ENCODE data around the gene DNAJC8. TPM values are rescaled to one million over a fixed set of nuclear protein-coding genes. Genes with fewer than 3 reads are reported as not detected.

Gene DNAJC8
- total RNA-seq, 1 donor from 2014 or later: 132 TPM

DNA sequence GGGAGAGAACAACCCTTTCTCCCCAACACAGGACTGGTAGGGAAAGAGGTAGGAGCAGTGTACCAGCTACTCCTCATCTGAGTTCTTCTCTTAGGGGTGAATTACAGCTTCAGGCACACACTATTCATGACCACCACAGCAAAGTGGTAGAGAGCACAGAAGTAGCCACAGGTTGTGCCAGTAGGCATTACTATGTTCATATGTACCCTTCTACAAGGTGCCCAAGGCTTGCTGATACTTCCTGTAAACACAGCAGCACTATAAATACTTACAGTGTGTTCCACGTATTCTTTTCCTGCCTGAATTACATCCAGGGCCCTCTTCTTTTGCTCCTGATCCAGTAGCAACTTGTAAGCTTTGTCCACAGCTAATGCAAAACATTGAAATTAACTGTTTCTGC, 23.1 kb downstream of the DNAJC8 start:
- TF ChIP-seq, protein P1, sequence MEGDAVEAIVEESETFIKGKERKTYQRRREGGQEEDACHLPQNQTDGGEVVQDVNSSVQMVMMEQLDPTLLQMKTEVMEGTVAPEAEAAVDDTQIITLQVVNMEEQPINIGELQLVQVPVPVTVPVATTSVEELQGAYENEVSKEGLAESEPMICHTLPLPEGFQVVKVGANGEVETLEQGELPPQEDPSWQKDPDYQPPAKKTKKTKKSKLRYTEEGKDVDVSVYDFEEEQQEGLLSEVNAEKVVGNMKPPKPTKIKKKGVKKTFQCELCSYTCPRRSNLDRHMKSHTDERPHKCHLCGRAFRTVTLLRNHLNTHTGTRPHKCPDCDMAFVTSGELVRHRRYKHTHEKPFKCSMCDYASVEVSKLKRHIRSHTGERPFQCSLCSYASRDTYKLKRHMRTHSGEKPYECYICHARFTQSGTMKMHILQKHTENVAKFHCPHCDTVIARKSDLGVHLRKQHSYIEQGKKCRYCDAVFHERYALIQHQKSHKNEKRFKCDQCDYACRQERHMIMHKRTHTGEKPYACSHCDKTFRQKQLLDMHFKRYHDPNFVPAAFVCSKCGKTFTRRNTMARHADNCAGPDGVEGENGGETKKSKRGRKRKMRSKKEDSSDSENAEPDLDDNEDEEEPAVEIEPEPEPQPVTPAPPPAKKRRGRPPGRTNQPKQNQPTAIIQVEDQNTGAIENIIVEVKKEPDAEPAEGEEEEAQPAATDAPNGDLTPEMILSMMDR (conservative IDR thresholded peaks at IDR 0.05): no peak
- no peaks in the 10 kb centered on the region for H3K9me3 Mint-ChIP-seq
- no peak for DNase-seq (ENCODE audit: low read depth, low spot score)
- no peaks in the 10 kb centered on the region for H3K4me1 Mint-ChIP-seq
- no peak overlapping the region for H3K27ac Mint-ChIP-seq (ENCODE audit: unreplicated experiment)
- H3K4me3 Mint-ChIP-seq: no peak overlapping the region
- H3K27me3 Mint-ChIP-seq (ENCODE audit: low read depth): no peaks in the 10 kb centered on the region
- no peaks in the 10 kb centered on the region for H3K36me3 Mint-ChIP-seq (ENCODE audit: low read depth)

DNA sequence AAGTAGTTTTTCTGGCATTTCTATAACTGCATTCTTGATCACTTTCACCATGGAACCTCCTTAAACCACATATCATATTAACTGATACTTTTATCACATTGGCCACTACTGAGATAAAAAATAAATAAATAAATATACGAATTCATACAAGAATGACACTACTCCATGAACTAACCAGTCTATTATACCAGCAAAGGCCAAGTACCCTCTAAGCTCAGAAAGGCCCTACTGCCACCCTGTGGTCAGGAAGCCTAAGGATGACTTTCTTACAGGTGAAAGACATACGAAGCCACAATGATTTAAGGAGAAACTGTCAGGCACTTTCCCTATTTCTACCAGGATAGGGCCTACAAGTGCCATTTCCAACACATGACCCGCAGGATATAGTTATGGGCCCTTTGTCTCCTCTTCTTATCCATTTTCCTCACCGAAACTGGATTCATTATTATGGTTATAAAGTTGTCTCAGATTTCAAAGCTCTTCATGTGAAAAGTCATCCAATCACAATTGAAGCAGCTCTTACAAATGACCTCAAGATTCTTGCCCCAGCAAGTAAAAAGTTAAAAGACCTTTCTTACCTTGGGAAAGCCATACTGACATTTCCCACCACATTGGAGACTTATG, 23.9 kb downstream of the DNAJC8 start:
- Mint-ChIP-seq H3K4me1 (no peaks in the 10 kb centered on the region), H3K27ac (ENCODE audit: unreplicated experiment) (no peak overlapping the region)
- peak; percentile 24 for DNase-seq (ENCODE audit: low read depth, low spot score)

DNA sequence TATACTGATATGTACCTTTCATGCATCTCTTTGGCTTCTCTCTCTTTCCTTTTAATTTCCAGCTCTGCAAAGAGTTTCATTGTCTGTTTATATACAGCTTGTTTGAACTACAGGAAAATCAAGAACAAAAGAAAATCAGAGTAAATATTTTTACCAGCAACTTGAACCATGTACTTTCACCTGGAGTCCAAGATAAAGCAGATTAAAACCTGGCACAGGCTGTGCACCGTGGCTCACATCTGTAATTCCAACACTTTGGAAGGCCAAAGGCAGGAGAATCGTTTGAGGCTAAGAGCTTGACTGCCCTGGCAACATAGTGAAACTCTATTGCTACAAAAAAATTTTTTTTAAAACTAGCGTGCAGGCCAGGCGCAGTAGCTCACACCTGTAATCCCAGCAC, 27.6 kb downstream of the DNAJC8 start:
- no peaks in the 10 kb centered on the region for H3K4me1 Mint-ChIP-seq
- no peaks in the 10 kb centered on the region for H3K9me3 Mint-ChIP-seq
- no peak for DNase-seq (ENCODE audit: low read depth, low spot score)
- TF ChIP-seq, protein P1 (conservative IDR thresholded peaks at IDR 0.05): no peak
- H3K27me3 Mint-ChIP-seq (ENCODE audit: low read depth): no peaks in the 10 kb centered on the region
- peaks cover 7% of the 10 kb centered on the region for H3K36me3 Mint-ChIP-seq (ENCODE audit: low read depth)
- no peak overlapping the region for H3K4me3 Mint-ChIP-seq
- H3K27ac Mint-ChIP-seq (ENCODE audit: unreplicated experiment): no peak overlapping the region

More for the DNA sequence above, 23.9 kb downstream of the DNAJC8 start:
- TF ChIP-seq, protein P1 (conservative IDR thresholded peaks at IDR 0.05): peak; percentile 76
- no peaks in the 10 kb centered on the region for H3K27me3 Mint-ChIP-seq (ENCODE audit: low read depth)
- H3K9me3 Mint-ChIP-seq: no peaks in the 10 kb centered on the region
- no peak overlapping the region for H3K4me3 Mint-ChIP-seq
- H3K36me3 Mint-ChIP-seq (ENCODE audit: low read depth): no peaks in the 10 kb centered on the region

DNA sequence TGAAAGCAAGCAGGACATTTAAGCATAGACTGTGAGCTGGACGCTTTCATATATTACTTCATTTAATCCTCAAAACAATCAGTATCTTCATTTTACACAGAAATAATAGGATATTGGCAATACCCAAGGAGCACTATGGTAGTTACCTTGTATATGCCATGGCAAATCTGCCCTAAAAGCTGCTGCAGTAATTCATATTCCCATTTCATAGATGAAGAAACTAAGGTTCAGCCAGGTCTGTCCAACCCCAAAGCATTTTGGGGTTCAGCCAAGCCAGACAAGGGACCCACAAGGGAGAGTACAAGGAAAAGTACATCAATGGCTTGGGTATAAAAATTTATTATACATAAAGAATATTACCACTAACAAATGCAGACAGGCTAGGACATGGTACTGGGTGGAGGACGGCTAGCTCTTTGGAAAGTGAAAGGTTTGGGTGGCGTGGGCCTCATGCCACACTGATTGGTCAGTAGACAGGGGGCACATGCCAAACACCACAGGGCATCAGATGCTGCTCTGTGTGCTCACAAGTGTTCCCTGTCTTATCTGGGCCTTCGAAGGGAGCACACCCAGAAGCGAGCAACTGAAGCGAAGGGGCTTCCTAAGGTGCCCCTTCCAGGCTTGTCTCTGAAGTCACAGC, 32.5 kb downstream of the DNAJC8 start:
- Mint-ChIP-seq H3K4me3 (no peak overlapping the region), H3K36me3 (ENCODE audit: low read depth) (peaks cover 10% of the 10 kb centered on the region), H3K9me3 (no peaks in the 10 kb centered on the region), H3K27me3 (ENCODE audit: low read depth) (no peaks in the 10 kb centered on the region), H3K4me1 (peaks cover 3% of the 10 kb centered on the region), H3K27ac (ENCODE audit: unreplicated experiment) (no peak overlapping the region)
- no peak for DNase-seq (ENCODE audit: low read depth, low spot score)
- TF ChIP-seq, protein P1 (conservative IDR thresholded peaks at IDR 0.05): no peak

DNA sequence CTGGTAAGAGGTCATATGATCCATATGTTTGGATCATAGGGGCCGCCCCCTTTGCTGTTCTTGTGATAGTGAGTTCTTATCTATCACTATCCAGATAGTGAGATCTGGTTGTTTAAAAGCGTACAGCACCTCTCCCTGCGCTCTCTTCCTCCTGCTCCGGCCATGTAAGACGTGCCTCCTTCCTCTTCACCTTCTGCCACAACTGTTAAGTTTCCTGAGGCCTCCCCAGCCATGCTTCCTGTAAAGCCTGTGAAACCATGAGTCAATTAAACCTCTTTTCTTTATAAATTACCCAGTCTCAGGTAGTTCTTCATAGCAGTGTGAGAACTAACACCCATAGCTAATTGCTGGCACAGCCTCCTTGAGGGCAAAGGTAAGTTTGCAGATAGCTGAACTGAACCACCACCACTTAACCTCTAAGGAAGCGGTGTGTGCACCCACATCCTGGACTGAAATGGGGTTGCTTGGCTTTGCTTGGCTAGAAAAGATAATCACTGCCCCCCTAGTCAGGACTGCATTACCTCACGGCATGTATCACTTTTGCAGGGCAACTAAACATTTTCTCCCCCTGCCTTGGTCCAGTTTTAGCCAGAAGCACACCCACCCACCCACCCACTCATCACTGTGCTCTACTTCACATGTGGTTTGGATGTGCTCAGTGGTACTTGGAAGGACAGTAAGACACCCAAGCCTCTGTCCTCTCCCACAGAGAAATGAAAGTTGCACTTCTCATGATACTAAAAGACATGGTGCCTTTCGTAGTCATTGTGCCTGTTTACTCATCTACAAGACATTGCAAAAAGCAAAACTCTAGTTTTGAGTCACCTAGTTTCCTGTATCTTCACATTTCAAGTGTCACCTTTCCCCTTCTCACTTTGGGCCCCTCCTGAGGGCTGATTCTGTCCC, 33.2 kb downstream of the DNAJC8 start:
- Mint-ChIP-seq H3K4me3 (no peak overlapping the region), H3K27ac (ENCODE audit: unreplicated experiment) (peak overlapping the region; percentile 59), H3K4me1 (peaks cover 3% of the 10 kb centered on the region), H3K27me3 (ENCODE audit: low read depth) (no peaks in the 10 kb centered on the region), H3K9me3 (no peaks in the 10 kb centered on the region), H3K36me3 (ENCODE audit: low read depth) (peaks cover 10% of the 10 kb centered on the region)
- no peak for DNase-seq (ENCODE audit: low read depth, low spot score)
- TF ChIP-seq, protein P1 (conservative IDR thresholded peaks at IDR 0.05): no peak

Measured in neural crest cell (in vitro differentiated cells).